DND-41 (cell line): ENCODE results near the gene SLC24A3.

Experiments used
- ATAC-seq: fragments of 200-7000 bp; cut with Tn5 transposase; 3 replicates; pipeline ENCODE4 v1.9.1; 2021; ENCODE audit warnings: low read depth; ENCODE audit not compliant: insufficient read depth
- DNase-seq: peaks from one replicate; pipeline ENCODE4 v3.0.0-alpha.2; 2020
- H2AFZ ChIP-seq: 2 replicates; pipeline ENCODE4 v1.6.0; 2012; ENCODE audit warnings: low read depth, low read length
- H3K27ac ChIP-seq: 2 replicates; pipeline ENCODE4 v1.5.1; 2012; ENCODE audit warnings: low read length, inconsistent platforms
- H3K27me3 ChIP-seq: fragments of 200-600 bp; sonication (generic); 2 replicates; pipeline ENCODE4 v1.6.0; 2012; ENCODE audit warnings: low read length, mild to moderate bottlenecking, inconsistent platforms; ENCODE audit not compliant: insufficient read depth, poor library complexity
- H3K36me3 ChIP-seq: 2 replicates; pipeline ENCODE4 v1.5.1; 2012; ENCODE audit warnings: low read length, inconsistent platforms; ENCODE audit not compliant: insufficient read depth
- H3K4me1 ChIP-seq: 2 replicates; pipeline ENCODE4 v1.5.1; 2012; ENCODE audit warnings: mild to moderate bottlenecking, low read length; ENCODE audit not compliant: insufficient read depth
- H3K4me2 ChIP-seq: 2 replicates; pipeline ENCODE4 v1.6.0; 2012; ENCODE audit warnings: mild to moderate bottlenecking, moderate library complexity, low read length, inconsistent platforms; ENCODE audit not compliant: insufficient read depth
- H3K4me3 ChIP-seq, 2 experiments: fragments of 200-600 bp in 1 of 2; shearing (Covaris generic) in 1 of 2; 2 replicates each; pipeline ENCODE4 v1.5.1; 2012 to 2016; ENCODE audit warnings: inconsistent platforms in 2 of 2, low read length in 2 of 2, mild to moderate bottlenecking in 2 of 2, low read depth in 1 of 2, moderate library complexity in 1 of 2
- H3K79me2 ChIP-seq: 2 replicates; pipeline ENCODE4 v1.6.0; 2012; ENCODE audit warnings: low read length, inconsistent platforms; ENCODE audit not compliant: insufficient read depth
- H3K9ac ChIP-seq: 2 replicates; pipeline ENCODE4 v1.6.0; 2012; ENCODE audit warnings: low read depth, mild to moderate bottlenecking, inconsistent platforms, low read length, moderate library complexity
- H3K9me3 ChIP-seq: 2 replicates; pipeline ENCODE4 v1.5.1; 2012; ENCODE audit warnings: low read length, moderate library complexity, mild to moderate bottlenecking, inconsistent platforms; ENCODE audit not compliant: insufficient read depth, severe bottlenecking
- H4K20me1 ChIP-seq: 2 replicates; pipeline ENCODE4 v1.6.0; 2012; ENCODE audit warnings: low read length; ENCODE audit not compliant: insufficient read depth
- EZH2 ChIP-seq: IDR thresholded peaks from 3 replicates; pipeline ENCODE4 v1.6.1; 2012; ENCODE audit warnings: borderline replicate concordance, low read depth, mild to moderate bottlenecking, moderate library complexity, low read length, inconsistent platforms; ENCODE audit not compliant: severe bottlenecking
- TF ChIP-seq, protein P1 (sequence below): IDR thresholded peaks from 2 replicates; pipeline ENCODE4 v1.5.1; 2012; ENCODE audit warnings: borderline replicate concordance, low read length, moderate library complexity, mild to moderate bottlenecking; ENCODE audit not compliant: poor library complexity, severe bottlenecking; ENCODE audit errors: extremely low read depth

SLC24A3 gene

DNA sequence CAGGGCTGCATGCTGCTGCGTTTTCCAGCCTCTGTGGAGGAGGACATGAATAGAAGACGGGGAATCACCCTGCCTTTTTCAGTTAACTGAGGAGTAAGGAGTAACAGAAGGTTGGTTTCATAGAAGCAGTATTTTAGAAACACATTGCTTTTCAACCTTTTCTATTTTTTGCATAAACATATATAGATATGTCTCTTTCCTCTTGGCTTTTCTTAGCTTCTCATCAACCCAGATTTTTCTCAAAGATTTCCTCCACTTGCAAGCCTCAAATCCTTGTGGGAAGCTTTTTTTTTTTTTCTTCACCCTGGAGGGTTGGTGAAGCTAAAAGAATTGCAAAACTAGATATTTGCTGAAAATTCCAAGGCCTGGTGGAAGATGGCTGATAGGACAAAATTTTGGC, 6.0 kb downstream of the SLC24A3 start:
- Histone ChIP-seq H3K27ac (no peak overlapping the region), H3K27me3 (no peaks in the 10 kb centered on the region)
- TF ChIP-seq, protein P1, sequence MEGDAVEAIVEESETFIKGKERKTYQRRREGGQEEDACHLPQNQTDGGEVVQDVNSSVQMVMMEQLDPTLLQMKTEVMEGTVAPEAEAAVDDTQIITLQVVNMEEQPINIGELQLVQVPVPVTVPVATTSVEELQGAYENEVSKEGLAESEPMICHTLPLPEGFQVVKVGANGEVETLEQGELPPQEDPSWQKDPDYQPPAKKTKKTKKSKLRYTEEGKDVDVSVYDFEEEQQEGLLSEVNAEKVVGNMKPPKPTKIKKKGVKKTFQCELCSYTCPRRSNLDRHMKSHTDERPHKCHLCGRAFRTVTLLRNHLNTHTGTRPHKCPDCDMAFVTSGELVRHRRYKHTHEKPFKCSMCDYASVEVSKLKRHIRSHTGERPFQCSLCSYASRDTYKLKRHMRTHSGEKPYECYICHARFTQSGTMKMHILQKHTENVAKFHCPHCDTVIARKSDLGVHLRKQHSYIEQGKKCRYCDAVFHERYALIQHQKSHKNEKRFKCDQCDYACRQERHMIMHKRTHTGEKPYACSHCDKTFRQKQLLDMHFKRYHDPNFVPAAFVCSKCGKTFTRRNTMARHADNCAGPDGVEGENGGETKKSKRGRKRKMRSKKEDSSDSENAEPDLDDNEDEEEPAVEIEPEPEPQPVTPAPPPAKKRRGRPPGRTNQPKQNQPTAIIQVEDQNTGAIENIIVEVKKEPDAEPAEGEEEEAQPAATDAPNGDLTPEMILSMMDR = no peak
- no peak for TF ChIP-seq EZH2

DNA sequence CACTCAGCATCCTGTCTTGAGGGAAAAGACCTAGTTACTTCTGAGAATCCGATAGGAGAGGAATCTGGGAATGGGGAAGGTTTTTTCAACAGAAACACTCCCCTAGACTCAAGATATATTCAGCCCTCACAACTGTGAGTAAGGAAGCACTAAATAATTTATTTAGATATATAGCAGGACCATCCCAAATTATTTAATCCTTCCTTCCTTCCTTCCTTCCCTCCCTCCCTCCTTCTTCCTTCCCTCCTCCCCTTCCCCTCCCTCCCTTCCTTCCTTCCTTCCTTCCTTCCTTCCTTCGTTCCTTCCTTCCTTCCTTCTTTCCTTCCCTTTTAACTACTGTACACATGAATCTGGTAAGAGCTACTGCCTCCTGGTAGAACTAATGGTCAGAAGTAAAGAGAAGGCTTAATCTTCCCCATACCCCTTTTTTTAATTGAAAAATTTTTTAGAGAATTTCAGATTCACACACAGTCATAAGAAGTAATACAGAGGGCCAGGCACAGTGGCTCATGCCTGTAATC, 10.1 kb downstream of the SLC24A3 start:
- no peak for ATAC-seq
- no peak for DNase-seq
- Histone ChIP-seq H3K4me3 (no peak overlapping the region), H3K27ac (no peak overlapping the region), H3K27me3 (no peaks in the 10 kb centered on the region), H3K79me2 (no peaks in the 10 kb centered on the region), H3K4me2 (no peak overlapping the region), H3K36me3 (no peaks in the 10 kb centered on the region), H3K9ac (no peak overlapping the region), H3K4me1 (no peaks in the 10 kb centered on the region), H4K20me1 (no peaks in the 10 kb centered on the region), H2AFZ (no peak overlapping the region), H3K9me3 (no peaks in the 10 kb centered on the region)
- TF ChIP-seq, protein P1 = no peak
- TF ChIP-seq EZH2 = no peak

More for the DNA sequence above, 6.0 kb downstream of the SLC24A3 start:
- no peak for ATAC-seq
- Histone ChIP-seq H4K20me1 (no peaks in the 10 kb centered on the region), H3K4me2 (no peak overlapping the region), H3K9me3 (no peaks in the 10 kb centered on the region), H3K4me3 (no peak overlapping the region), H2AFZ (no peak overlapping the region), H3K36me3 (no peaks in the 10 kb centered on the region), H3K79me2 (no peaks in the 10 kb centered on the region), H3K9ac (no peak overlapping the region), H3K4me1 (no peaks in the 10 kb centered on the region)
- DNase-seq = no peak

DNA sequence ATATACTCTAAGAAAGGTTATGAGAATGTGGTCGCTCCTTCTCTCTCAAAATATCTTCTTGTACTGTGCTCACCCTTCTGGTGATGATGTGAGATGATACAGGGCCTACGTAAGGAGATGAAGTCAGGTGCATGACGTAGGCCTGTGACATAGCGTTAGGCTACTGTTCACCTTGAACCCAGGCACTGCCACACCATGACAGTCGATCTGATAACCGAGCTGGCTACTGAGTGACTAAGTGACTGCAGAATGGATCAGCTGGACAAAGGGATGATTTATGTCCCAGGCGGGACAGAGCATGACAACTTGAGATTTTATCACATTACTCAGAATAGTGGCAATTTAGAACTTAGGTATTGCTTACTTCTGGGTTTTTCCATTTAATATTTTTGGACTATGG, 11.2 kb downstream of the SLC24A3 start:
- Histone ChIP-seq H4K20me1 (no peaks in the 10 kb centered on the region), H3K4me1 (no peaks in the 10 kb centered on the region), H3K36me3 (no peaks in the 10 kb centered on the region), H3K27ac (no peak overlapping the region), H3K79me2 (no peaks in the 10 kb centered on the region), H3K4me2 (no peak overlapping the region), H3K9me3 (no peaks in the 10 kb centered on the region), H3K4me3 (no peak overlapping the region), H3K27me3 (no peaks in the 10 kb centered on the region), H2AFZ (no peak overlapping the region), H3K9ac (no peak overlapping the region)
- DNase-seq = no peak
- TF ChIP-seq, protein P1 = no peak
- ATAC-seq = no peak

DNA sequence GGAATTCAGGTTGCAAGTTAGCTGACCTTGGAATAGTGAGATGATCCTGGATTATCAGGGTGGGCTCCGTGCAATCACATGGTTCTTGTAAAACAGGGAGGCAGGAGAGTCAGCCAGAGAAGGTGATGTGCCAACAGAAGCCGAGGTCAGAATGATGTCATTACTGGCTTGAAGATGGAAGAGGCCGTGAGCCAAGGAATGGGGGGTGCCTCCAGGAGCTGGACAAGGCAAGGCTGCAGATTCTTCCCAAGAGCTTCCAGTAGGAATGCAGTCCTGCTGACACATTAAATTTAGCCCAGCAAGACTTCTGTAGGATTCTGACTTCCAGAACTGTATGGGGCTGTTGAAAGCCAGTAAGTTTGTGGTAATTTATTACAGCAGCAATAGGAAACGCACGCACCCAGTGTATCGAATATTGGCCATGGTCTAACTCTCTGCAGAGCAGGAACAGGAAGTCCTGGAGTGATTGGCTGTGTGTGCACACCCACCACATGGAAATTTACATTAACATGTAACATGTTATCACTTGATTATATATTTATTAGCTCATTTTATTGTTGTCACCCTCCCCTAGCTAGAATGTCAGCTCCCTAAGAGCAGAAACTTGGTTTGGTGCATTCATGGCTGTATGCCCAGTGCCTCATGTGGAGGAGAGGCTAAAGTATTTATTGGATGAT, 19.1 kb downstream of the SLC24A3 start:
- ATAC-seq (no peak), DNase-seq (no peak)
- no peak for TF ChIP-seq EZH2
- TF ChIP-seq, protein P1 = no peak
- H3K4me1 ChIP-seq = no peaks in the 10 kb centered on the region
- no peak overlapping the region for H3K27ac ChIP-seq
- H3K79me2 ChIP-seq = no peaks in the 10 kb centered on the region
- no peak overlapping the region for H3K4me2 ChIP-seq
- H3K9ac ChIP-seq = no peak overlapping the region
- H3K36me3 ChIP-seq = no peaks in the 10 kb centered on the region
- no peaks in the 10 kb centered on the region for H4K20me1 ChIP-seq
- no peak overlapping the region for H3K4me3 ChIP-seq
- H2AFZ ChIP-seq = no peak overlapping the region
- peaks cover 6% of the 10 kb centered on the region for H3K27me3 ChIP-seq
- no peaks in the 10 kb centered on the region for H3K9me3 ChIP-seq
